Measurements from ENCODE around the gene PMEL.

GRCh38 chr12:55965240-55965639 lies 602 bp downstream of the PMEL start:
- no peak for TF ChIP-seq POLR2AphosphoS5 (IDR thresholded peaks at IDR 0.05; ENCODE audit: low read depth, low read length)
- TF ChIP-seq, protein P1, sequence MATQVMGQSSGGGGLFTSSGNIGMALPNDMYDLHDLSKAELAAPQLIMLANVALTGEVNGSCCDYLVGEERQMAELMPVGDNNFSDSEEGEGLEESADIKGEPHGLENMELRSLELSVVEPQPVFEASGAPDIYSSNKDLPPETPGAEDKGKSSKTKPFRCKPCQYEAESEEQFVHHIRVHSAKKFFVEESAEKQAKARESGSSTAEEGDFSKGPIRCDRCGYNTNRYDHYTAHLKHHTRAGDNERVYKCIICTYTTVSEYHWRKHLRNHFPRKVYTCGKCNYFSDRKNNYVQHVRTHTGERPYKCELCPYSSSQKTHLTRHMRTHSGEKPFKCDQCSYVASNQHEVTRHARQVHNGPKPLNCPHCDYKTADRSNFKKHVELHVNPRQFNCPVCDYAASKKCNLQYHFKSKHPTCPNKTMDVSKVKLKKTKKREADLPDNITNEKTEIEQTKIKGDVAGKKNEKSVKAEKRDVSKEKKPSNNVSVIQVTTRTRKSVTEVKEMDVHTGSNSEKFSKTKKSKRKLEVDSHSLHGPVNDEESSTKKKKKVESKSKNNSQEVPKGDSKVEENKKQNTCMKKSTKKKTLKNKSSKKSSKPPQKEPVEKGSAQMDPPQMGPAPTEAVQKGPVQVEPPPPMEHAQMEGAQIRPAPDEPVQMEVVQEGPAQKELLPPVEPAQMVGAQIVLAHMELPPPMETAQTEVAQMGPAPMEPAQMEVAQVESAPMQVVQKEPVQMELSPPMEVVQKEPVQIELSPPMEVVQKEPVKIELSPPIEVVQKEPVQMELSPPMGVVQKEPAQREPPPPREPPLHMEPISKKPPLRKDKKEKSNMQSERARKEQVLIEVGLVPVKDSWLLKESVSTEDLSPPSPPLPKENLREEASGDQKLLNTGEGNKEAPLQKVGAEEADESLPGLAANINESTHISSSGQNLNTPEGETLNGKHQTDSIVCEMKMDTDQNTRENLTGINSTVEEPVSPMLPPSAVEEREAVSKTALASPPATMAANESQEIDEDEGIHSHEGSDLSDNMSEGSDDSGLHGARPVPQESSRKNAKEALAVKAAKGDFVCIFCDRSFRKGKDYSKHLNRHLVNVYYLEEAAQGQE (IDR thresholded peaks at IDR 0.05; ENCODE audit: insufficient read depth in 1 of 2, low read depth in 2 of 2, low read length in 2 of 2) = no peak
